SU-DHL-6 (cell line): Measurements from ENCODE around the gene SLC39A1.

ENCODE experiments used
- H2AFZ ChIP-seq: fragments of 200-600 bp; sonication (generic); 2 replicates; pipeline ENCODE4 v1.6.1; 2014; ENCODE audit warnings: low read depth, mild to moderate bottlenecking, moderate library complexity, mixed read lengths, antibody characterized with exemption, low read length; ENCODE audit not compliant: severe bottlenecking
- H3F3A ChIP-seq: fragments of 200-600 bp; shearing (Covaris generic); 2 replicates; pipeline ENCODE4 v1.6.0; 2016; ENCODE audit warnings: antibody characterized with exemption, mild to moderate bottlenecking; ENCODE audit not compliant: insufficient read depth
- H3K27ac ChIP-seq: fragments of 200-600 bp; sonication (generic); 2 replicates; pipeline ENCODE4 v1.5.1; 2016; ENCODE audit warnings: low read depth, mild to moderate bottlenecking, low read length, moderate library complexity, mixed read lengths
- H3K27me3 ChIP-seq: fragments of 200-600 bp; sonication (generic), shearing (Covaris generic); 2 replicates; pipeline ENCODE4 v1.6.0; 2014; ENCODE audit warnings: mild to moderate bottlenecking, low read length
- H3K36me3 ChIP-seq: fragments of 200-600 bp; sonication (generic); 2 replicates; pipeline ENCODE4 v1.6.1; 2014; ENCODE audit warnings: mild to moderate bottlenecking, low read length, mixed read lengths
- H3K4me2 ChIP-seq: fragments of 300-600, 200-600 bp; shearing (Covaris generic), sonication (generic); 2 replicates; pipeline ENCODE4 v1.6.0; 2014; ENCODE audit warnings: low read length, low read depth, mild to moderate bottlenecking; ENCODE audit not compliant: poor library complexity, severe bottlenecking
- H3K4me3 ChIP-seq: fragments of 200-600 bp; sonication (generic); 2 replicates; pipeline ENCODE4 v1.5.1; 2014; ENCODE audit warnings: antibody characterized with exemption, low read length, mild to moderate bottlenecking, mixed read lengths; ENCODE audit not compliant: insufficient read depth, poor library complexity, severe bottlenecking
- H3K79me2 ChIP-seq: fragments of 200-600 bp; sonication (generic); 2 replicates; pipeline ENCODE4 v1.6.1; 2014; ENCODE audit warnings: mild to moderate bottlenecking, low read length, moderate library complexity; ENCODE audit not compliant: insufficient read depth
- H3K9ac ChIP-seq: fragments of 200-600 bp; sonication (generic); 2 replicates; pipeline ENCODE4 v1.7.0; 2014; ENCODE audit warnings: mild to moderate bottlenecking, low read length
- H3K9me2 ChIP-seq: fragments of 200-600 bp; sonication (generic); replicated peaks from 2 replicates; pipeline ENCODE4 v1.6.1; 2014; ENCODE audit warnings: low read length; ENCODE audit not compliant: insufficient read depth
- H3K9me3 ChIP-seq: fragments of 200-600 bp; sonication (generic); 2 replicates; pipeline ENCODE4 v1.6.1; 2014; ENCODE audit warnings: low read length, mixed read lengths; ENCODE audit not compliant: insufficient read depth
- H4K20me1 ChIP-seq: fragments of 200-600 bp; sonication (generic); 2 replicates; pipeline ENCODE4 v1.6.1; 2014; ENCODE audit warnings: low read depth, mild to moderate bottlenecking, antibody characterized with exemption, low read length, moderate library complexity, mixed read lengths
- CTCF ChIP-seq: fragments of 200-600 bp; sonication (generic); IDR thresholded peaks from one replicate; pipeline ENCODE4 v1.5.1; 2017; ENCODE audit warnings: antibody characterized with exemption, mild to moderate bottlenecking, low read length, moderate library complexity; ENCODE audit not compliant: insufficient read depth, poor library complexity, severe bottlenecking
- EZH2phosphoT487 ChIP-seq: fragments of 200-600 bp; sonication (generic), shearing (Covaris generic); conservative IDR thresholded peaks from 2 replicates; pipeline ENCODE4 v1.6.1; 2018; ENCODE audit warnings: mild to moderate bottlenecking, antibody characterized with exemption, low read length, moderate library complexity, mixed read lengths

SLC39A1 gene

GRCh38 chr1:153921080-153921802 is 42.1 kb downstream of the SLC39A1 start:
- peak overlapping the region; percentile 74 for H3K4me2 ChIP-seq
- peak overlapping the region; percentile 89 for H3K9ac ChIP-seq
- no peaks in the 10 kb centered on the region for H3K27me3 ChIP-seq
- H3K27ac ChIP-seq = peak overlapping the region; percentile 85
- H3F3A ChIP-seq = peaks cover 8% of the 10 kb centered on the region
- H3K36me3 ChIP-seq = peaks cover 10% of the 10 kb centered on the region; the same call in 1 of the 2 replicates
- H4K20me1 ChIP-seq = peaks cover 4% of the 10 kb centered on the region; the same call in 1 of the 2 replicates
- TF ChIP-seq CTCF (no peak), EZH2phosphoT487 (no peak)
- H3K9me2 ChIP-seq = no peaks in the 10 kb centered on the region
- peak overlapping the region; percentile 83 for H3K4me3 ChIP-seq
- no peak overlapping the region for H2AFZ ChIP-seq
- H3K79me2 ChIP-seq = peaks cover 60% of the 10 kb centered on the region
- H3K9me3 ChIP-seq = no peaks in the 10 kb centered on the region

- Histone ChIP-seq H3K4me3 (peak overlapping the region; percentile 83), H4K20me1 (peaks cover 4% of the 10 kb centered on the region; the same call in 1 of the 2 replicates)
Observed at GRCh38 chr1:153919876-153920852, 43.2 kb downstream of the SLC39A1 start.

GRCh38 chr1:153916297-153916696 is 47.0 kb downstream of the SLC39A1 start:
- no peak for TF ChIP-seq CTCF
- no peak for TF ChIP-seq EZH2phosphoT487
- H3F3A ChIP-seq = peaks cover 8% of the 10 kb centered on the region
- no peak overlapping the region for H3K4me3 ChIP-seq
- H3K36me3 ChIP-seq = peaks cover 16% of the 10 kb centered on the region; the same call in 1 of the 2 replicates
- H4K20me1 ChIP-seq = peaks cover 7% of the 10 kb centered on the region; the same call in 1 of the 2 replicates
- H3K79me2 ChIP-seq = peaks cover 100% of the 10 kb centered on the region
- no peak overlapping the region for H3K27ac ChIP-seq
- H3K9me2 ChIP-seq = no peaks in the 10 kb centered on the region
- no peaks in the 10 kb centered on the region for H3K27me3 ChIP-seq
- H2AFZ ChIP-seq = no peak overlapping the region
- no peak overlapping the region for H3K4me2 ChIP-seq
- H3K9me3 ChIP-seq = no peaks in the 10 kb centered on the region
- H3K9ac ChIP-seq = no peak overlapping the region

More at GRCh38 chr1:153919876-153920852, 43.2 kb downstream of the SLC39A1 start:
- no peaks in the 10 kb centered on the region; the same call in 1 of the 2 replicates for H3F3A ChIP-seq
- no peak overlapping the region for H2AFZ ChIP-seq
- H3K79me2 ChIP-seq = peaks cover 71% of the 10 kb centered on the region
- no peaks in the 10 kb centered on the region for H3K9me3 ChIP-seq
- peak overlapping the region; percentile 85 for H3K27ac ChIP-seq
- H3K9me2 ChIP-seq = no peaks in the 10 kb centered on the region
- peak overlapping the region; percentile 74 for H3K4me2 ChIP-seq
- no peaks in the 10 kb centered on the region for H3K27me3 ChIP-seq
- H3K36me3 ChIP-seq = peaks cover 10% of the 10 kb centered on the region; the same call in 1 of the 2 replicates
- peak; percentile 40 for TF ChIP-seq CTCF
- TF ChIP-seq EZH2phosphoT487 = no peak
- peak overlapping the region; percentile 89 for H3K9ac ChIP-seq
